GM21619 (cell line): ENCODE data around the gene PARL.
"Not testable (repeated sequence)": the region's sequence is repeated elsewhere in the genome, so short reads cannot be mapped to it uniquely, and the experiment has no call there.

Experiments used
- ATAC-seq: cut with Tn5 transposase; IDR thresholded peaks from one replicate; pipeline ENCODE4 v1.9.1; 2021; ENCODE audit not compliant: unreplicated experiment

The PARL gene

DNA sequence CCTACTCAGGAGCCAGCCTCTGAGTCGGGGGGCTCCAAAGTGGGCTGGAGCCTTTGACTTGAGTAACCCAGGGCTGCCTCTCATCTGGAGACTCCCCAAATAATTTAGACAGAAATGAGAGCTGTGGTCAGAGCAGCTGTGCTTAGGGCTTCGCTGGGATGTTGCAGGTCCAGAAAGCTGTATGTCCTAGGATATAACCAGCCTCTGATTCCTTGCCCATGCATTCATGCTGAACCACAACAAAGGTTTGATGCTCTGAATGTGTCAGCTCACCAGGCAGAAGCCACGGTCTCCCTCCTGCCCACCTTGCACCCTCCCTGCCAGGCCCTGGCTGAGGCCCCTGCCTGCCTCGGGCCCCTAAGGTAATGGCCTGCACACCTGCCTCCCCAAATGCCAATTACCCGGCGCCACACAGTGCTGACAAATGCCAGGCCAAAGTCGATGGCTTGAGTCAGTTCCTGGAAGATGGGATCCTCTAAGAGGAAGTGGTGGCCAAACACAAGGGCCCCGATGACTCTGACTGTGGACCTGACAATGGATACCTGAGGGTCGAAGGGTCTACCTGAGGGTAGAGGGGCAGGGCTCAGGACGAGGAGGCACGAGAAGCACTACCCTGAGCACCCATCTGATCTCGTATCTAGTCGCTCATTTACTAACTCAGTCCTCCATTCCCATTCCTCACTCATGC, 21.7 kb upstream of the PARL start:
- no peak for ATAC-seq

DNA sequence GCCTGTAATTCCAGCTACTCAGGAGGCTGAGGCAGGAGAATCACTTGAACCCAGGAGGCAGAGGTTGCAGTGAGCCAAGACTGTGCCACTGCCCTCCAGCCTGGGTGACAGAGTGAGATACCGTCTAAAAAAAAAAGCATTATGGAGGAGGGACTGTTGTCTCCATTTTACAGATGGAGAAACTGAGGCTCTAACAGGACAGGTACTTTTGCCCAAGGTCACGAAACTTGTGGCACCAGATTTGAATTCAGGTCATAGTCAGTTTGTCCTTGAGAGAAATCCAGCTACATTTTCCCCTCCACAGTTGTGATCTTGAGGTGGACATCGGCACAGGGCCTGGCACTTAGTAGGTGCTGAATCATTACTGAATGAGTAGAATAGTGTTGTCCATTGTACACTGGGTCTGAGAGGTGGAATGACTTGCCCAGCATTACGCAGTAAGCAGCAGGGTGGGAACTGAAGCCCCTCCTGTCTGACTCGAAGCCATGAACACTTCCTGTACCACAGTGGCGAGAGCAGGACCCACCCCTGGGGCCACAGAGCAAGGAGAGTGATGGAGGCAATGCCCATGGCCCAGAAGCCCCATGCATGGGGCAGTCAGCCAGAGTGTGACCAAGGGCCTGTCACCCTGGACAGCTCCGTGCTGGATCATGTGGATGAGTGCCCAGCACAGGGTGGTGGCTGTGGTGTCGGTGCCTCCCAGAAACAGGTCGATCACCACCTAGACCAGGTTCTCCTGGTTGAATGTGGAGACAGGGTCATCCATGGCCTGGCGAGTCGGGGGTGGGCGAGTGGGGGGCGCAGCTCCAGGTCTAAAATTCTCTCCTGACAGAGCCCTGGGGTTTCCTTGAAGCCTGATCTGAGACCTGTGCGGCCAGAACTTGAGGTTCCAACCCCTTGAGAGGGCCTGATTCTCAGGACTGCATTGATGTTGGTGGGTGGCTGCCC, 20.4 kb upstream of the PARL start:
- ATAC-seq, result no peak

DNA sequence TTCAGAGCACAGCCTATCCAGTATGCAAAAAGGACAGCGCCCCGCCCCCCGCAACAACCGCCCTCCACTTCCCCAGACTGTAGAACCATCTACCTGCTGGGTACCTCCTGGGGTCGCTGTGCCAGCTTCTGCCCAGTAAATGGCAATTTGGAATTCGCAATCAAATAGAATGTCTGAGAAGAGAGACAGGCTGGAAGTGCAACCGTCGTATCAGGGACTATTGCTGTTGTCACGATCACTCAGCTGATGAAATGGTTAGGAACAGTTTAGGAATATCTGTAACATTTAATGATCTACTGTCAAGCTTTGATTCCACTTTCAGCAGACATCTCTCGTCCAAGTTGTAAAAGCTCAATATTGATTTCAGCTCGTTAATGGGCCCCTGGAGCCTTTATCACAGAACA, 13.3 kb upstream of the PARL start:
- ATAC-seq, result no peak

DNA sequence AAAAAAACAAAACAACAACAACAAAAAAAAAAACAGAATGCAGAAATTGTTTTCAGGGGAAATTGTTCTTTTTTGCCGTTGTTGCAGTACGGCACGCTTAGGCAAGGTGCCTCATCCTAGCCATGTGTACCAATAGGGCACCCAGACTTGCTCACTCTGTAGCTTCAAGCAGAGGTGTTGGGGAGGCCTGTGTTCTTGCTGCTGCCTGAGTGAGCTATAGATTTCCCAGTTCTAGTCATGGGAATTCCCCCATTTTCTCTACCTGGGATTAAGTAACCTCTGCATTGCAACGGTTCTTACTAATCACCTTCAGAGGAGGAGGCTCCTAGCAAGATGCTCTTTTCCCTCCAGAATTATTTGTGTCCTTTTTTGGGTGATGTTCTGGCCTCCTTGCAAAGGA, 12.9 kb upstream of the PARL start:
- ATAC-seq, result no peak

DNA sequence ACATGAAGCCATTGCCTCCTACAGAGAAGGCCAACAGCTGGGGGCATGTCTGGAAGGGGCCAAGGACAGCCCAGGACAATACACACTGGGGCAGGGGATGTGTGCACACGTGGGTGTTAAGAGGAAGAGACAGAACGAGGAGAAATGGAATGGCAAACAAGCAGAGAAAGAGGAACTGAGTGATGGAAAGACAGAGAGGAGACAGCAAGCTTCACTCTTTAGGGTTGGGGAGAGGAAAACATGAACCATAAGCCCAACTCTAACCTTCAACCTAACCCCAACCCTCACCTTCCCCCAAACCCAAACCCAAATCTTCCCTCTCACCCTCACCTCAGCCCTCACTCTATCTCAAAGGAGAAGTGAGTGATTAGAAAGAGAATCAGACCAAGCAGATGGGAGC, 11.9 kb upstream of the PARL start:
- no peak for ATAC-seq

DNA sequence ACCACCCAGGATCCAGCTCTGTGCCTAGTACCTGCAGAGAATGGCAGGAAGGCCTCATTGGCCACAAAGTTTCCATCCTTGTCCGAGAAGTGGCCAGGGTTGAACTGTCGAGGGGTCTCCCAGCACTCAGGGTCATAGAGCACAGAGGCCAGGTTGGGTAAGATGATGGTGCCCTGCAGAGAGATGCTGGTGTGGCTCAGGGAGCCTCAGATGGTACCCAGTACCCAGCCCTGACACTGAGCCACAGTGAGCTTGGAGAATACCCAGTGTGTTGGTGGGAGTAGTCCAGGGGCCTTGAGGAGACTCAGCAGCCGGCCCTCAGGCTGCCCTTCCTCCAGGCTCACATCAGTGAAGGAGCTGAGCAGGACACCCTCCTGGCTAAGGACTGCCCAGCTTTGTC, 11.5 kb upstream of the PARL start:
- no peak for ATAC-seq

DNA sequence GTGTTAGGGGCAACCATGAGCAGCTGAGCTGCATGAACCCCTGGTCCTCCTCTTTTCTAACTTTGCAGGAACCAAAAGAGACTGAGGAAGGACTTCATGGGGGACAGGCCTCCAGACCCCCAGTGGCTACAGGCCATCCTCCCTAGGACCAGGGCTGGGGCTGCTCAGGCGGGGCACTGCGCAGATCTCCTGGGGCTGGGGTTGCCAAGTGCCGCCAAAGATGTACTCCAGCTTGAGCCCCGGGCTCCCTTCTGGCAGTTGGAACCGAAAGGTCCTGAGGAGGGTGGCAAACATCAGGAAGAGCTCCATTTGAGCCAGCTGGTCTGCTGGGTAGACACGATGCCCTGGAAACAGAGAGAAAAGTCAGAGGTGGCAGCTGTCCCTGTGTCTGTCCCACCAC, 11.1 kb upstream of the PARL start:
- no peak for ATAC-seq

DNA sequence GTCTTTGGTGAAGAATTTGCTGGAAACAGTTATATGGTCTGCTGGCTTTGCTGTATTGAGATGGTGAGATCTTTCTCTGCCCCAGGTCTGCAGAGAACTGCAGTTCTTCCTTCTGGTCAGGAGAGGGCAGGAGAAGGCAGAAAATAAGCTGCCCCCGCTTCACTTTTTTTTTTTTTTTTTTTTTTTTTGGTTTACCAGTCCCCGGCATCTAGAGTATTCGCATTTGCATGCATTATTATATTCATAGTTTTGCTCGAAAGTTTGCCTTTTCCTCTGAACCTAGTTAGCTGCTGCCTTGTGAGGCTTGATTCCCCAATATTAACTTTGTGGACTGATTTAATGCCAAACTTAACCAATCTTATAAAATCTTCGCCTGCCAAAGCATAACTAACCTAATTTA, 10.6 kb upstream of the PARL start:
- ATAC-seq, result no peak

DNA sequence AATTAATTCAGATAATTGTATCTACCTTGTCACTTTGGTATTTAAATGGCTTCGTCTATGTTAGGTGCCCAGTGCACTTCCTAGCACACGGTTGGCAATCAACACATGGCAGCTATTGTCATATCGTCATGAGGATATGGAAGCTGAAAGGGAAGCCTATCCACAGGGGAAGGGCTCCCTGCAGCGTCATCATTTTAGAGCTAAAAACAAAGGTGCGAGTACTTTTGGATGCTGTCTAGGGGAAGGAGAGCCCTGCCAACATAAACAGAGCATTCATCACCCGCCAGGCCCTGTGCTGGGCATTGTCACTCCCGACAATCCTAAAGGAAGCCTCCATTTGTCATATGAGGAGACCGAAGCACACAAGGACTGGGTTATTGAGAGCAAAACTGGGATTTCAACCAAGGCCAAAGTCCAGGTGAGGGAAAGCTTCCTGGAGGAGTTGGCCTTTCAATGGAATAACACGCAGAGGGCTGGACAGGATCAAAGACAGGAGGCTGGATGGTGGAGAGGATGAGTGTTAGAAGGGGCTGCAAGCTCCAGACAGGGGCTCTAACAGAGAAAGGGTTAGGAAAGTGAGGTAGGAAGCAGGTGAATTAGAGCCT, 8.0 kb upstream of the PARL start:
- no peak for ATAC-seq

DNA sequence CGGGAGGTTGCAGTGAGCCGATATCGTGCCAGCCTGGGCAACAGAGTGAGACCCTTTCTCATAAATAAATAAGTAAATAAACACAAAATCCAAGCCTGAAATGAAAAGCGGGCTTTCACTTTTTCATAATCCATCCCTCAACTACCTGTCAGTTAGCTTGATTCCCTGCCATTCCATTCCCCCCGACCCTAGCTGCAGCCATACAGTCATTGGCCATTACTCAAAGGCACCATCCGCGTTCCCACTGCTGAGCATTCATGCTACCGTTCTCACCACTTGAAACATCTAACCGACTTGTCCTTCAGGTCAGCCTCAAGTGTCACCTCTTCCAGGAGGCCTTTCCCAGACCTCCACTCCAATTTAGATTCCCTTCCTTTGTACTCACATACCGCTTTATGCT, 1.1 kb upstream of the PARL start:
- ATAC-seq, result no peak

DNA sequence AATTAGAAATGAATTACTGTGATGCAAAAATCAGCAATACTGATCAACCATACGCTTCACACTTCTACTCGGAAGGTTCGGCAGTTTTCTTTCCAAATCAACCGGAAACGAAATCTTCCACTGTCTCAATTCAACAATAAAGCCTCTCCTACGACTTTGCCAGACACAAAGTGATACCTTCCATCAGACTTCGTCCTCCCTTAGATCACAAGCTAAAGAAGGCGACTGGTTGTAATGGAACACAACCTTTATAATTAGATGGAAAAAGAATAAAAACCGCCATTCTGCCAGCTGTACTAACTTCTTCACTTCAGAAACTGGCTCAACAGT, 618 bp downstream of the PARL start:
- ATAC-seq, result no peak

DNA sequence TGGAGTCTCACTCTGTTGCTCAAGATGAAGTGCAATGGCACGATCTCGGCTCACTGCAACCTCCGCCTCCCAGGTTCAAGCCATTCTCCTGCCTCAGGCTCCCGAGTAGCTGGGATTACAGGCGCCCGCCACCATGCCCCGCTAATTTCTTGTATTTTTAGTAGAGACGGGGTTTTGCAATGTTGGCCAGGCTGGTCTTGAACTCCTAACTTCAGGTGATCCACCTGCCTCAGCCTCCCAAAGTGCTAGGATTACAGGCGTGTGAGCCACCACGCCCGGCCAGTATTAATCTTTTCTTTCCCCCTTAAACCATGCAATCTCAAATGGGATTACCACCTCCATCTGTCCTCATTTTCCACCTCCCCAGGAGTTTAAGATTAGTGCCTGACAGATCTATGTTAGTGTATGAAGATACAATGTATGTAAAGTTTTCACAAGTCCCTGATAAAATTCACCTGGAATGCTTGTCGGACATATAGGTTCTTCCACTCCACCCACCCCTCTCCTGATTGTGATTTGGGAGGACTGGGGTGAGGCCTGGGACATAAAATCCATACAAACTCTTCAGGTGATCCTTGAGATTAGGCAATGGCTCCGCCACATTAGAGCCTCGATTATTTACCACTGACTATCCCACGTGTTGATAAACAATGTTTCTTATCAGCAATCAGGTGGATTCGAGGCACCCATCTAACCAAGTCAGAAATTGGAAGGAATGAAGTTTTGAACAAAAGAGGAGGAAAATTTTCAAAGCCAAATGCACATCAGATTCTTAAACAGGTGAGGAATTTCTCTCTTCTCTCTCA, 1.2 kb downstream of the PARL start:
- no peak for ATAC-seq

DNA sequence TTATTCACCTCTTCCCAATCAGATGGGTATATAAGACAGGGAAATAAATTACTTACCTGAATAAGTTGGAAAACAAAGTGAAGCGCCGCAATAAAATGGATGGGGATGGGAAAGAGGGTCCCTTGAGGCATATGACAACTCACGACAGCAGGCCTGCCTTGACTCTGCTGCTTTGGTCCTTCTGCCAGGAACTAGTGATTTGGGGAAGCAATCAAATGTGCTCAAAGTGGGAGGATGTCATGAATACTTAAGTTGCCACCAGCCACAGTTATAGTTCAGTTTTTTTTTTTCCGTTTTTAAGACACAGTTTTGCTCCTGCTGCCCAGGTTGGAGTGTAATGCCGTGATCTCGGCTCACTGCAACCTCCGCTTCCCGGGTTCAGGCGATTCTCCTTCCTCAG, 4.6 kb downstream of the PARL start:
- ATAC-seq, result no peak

DNA sequence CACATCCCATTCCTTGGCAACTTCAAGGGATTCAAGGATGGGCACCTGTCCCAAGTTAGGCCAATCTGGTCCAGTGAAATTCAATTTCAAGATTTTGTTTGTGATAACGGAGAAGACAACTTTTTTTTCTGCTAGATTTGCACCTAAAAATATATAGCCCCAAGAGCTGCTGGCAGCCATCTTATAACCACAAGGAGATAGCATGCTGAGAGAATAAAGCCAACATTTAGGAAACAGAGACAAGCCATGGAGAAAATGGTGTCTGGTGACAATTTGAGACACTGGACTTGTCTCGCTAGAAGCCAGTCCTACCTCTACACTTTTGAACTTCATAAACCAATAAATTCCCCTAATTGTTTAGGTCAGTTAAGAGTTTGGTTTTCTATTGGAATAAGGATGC, 5.4 kb downstream of the PARL start:
- no peak for ATAC-seq

DNA sequence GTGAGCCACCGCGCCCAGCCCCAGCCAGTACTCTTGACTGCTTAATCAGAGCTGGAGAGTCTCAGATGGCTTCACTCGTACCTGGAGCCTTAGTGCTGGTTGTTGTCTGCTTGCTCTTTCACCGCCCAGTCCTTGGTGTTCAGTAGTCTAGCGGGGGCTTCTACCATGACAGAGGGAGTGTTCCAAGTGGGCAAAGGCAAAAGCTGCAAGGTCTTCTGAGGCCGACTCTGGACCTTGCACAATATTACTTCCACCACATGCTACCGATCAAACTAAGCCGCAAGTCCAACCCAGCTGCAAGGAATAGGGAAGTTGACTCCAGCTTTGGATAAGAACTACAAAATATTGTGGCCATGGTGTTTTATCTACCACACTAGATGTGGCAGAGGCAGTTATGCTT, 6.6 kb downstream of the PARL start:
- ATAC-seq, result no peak

DNA sequence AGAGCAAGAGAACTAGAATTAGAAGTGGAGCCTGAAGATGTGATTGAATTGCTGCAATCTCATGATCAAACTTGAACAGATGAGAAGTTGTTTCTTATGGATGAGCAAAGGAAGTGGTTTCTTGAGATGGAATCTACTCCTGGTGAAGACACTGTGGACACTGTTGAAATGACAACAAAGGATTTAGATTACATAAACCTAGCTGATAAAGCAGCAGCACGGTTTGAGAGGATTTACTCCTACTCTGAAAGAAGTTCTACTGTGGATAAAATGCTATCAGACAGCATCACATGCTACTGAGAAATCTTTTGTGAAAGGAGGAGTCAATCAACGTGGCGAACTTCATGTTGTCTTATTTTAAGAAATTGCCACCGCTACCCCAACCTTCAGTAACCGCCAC, 7.5 kb downstream of the PARL start:
- not testable (repeated sequence) for ATAC-seq

DNA sequence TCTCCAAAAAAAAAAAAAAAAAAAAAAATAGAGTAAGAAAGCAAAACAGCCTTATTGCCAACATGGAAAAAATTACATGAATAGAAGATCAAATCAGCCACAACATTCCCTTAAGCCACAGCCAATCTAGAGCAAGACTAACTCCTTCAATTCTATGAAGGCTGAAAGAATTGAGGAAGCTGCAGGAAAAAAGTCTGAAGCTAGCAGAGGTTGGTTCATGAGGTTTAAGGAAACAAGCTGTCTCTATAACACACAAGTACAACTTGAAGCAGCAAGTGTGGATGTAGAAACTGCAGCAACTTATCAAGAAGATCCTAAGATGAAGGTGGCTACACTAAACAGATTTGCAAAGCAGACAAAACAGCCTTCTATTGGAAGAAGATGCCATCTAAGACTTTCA, 9.3 kb downstream of the PARL start:
- no peak for ATAC-seq

DNA sequence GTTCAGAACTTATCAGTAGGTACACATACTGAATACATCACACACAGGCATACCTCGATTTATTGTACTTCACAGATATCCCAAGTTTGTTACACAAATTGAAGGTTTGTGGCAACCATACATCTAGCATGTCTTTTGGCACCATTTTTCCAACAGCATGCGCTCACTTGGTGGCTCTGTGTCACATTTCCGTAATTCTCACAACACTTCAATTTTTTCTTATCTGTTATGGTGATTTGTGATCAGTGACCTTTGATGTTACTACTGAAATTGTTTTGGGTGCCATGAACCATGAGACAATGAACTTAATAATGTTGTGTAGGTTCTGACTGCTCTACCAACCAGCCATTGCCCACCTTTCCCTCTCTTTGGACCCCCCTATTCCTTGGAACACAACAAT, 10.8 kb downstream of the PARL start:
- no peak for ATAC-seq

DNA sequence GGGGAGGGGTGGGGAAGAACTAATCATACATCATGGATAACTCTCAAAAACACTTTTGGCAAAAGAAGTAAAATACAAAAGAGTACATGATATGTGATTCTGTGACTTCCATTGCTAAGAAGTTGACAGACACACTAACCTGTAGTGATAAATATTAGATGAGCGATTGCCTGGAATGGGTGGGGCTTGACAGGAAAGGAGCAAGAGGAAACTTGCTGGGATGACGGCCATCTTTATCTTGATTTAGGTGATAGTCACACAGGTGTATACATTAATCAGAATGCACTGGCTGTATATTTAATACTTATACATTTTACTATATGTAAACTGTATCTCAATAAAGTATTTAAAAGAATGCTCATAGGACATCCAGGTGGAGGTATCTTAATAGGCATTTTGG, 13.1 kb downstream of the PARL start:
- no peak for ATAC-seq

DNA sequence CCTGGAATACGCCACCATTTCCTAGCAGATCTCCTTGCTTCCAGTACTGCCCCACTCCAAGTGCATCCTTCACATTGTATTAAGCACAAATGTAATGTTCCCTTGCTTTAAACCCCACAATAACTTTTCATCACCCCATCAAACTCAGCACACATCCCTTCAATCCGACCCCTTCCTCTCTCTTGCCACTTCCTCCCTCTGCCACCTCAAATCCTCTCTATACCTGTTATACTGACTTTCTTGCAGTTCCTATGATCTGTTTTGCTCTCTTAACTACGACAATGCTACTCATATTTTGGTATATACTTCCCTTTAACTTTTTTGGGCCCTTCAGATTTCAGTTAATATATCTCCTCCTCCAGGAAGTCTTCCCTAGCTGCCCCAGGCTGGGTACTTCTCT, 14.1 kb downstream of the PARL start:
- no peak for ATAC-seq

DNA sequence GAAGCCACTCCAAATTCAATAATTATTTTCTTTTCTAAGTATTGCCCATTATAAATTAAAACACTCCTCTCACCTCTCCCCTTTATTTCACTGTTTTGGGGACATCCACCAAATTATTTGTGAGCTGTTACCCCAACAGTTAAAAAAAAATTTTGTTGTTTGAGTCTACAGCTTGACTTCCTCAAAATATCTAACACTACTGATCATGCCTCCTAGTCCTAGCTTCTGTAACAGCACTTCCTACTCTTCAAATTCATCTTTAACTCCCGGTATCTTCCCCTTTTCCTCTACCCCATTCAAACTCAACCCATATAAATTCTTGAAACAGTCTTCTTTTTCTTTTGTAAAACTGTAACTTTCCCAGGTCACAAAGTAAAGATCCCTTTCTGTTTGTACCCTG, 15.9 kb downstream of the PARL start:
- ATAC-seq, result no peak
